SK-N-SH (cell line): ENCODE measurements around the gene CELSR1. TPM values are rescaled to one million over a fixed set of nuclear protein-coding genes. Genes with fewer than 3 reads are reported as not detected.

Source experiments
- CTCF ChIA-PET: fragments of 300-600, 350-600 bp; formaldehyde crosslinking; extraction: SDS; loops from one replicate; lab custom pipeline; 2021; lab: Yijun Ruan, JAX
- POLR2A ChIA-PET: fragments of 350-600 bp; sonication (Branson Sonifier 250); formaldehyde crosslinking; extraction: SDS; loops from one replicate; lab custom pipeline; 2020; ENCODE audit warnings: antibody characterized with exemption, inconsistent platforms; lab: Yijun Ruan, JAX
- DNase-seq: peaks from one replicate; pipeline ENCODE4 v3.0.0; 2012
- H2AFZ ChIP-seq: fragments of 200-600 bp; sonication (generic); 2 replicates; pipeline ENCODE4 v1.8.1; 2016; ENCODE audit warnings: antibody characterized with exemption, mild to moderate bottlenecking, low read depth
- H3F3A ChIP-seq: fragments of 200-600 bp; sonication (generic); replicated peaks from 2 replicates; pipeline ENCODE3; 2016; ENCODE audit warnings: antibody characterized with exemption, mild to moderate bottlenecking; ENCODE audit not compliant: insufficient read depth
- H3K27ac ChIP-seq, 2 experiments: fragments of 200-500 bp in 1 of 2; fragments of 200-600 bp in 1 of 2; sonication (Bioruptor generic) in 1 of 2; sonication (generic), shearing (Covaris generic) in 1 of 2; 2 replicates each; pipeline versions ENCODE4 v1.5.1 to v1.6.1; 2014 to 2016; ENCODE audit warnings: low read depth in 2 of 2, inconsistent platforms in 1 of 2, low read length in 1 of 2, mild to moderate bottlenecking in 1 of 2, mixed read lengths in 1 of 2
- H3K27me3 ChIP-seq: fragments of 200-600 bp; sonication (generic), shearing (Covaris generic); 2 replicates; pipeline ENCODE4 v1.6.1; 2016; ENCODE audit warnings: mixed run types; ENCODE audit not compliant: insufficient read depth
- H3K36me3 ChIP-seq, 2 experiments: fragments of 200-500 bp in 1 of 2; fragments of 200-600 bp in 1 of 2; sonication (Bioruptor generic) in 1 of 2; sonication (generic) in 1 of 2; replicated peaks in 1 of 2; 2 replicates each; pipeline versions ENCODE3 to v1.5.1; 2014 to 2016; ENCODE audit warnings: low read length in 1 of 2, mild to moderate bottlenecking in 1 of 2; ENCODE audit not compliant: insufficient read depth in 2 of 2, control insufficient read depth in 1 of 2
- H3K4me1 ChIP-seq, 2 experiments: fragments of 200-500 bp in 1 of 2; fragments of 200-600 bp in 1 of 2; sonication (Bioruptor generic) in 1 of 2; sonication (generic), shearing (Covaris generic) in 1 of 2; 2 replicates each; pipeline versions ENCODE4 v1.5.1 to v1.6.1; 2014 to 2016; ENCODE audit warnings: low read depth in 1 of 2, low read length in 1 of 2, mixed run types in 1 of 2; ENCODE audit not compliant: insufficient read depth in 2 of 2, control insufficient read depth in 1 of 2
- H3K4me2 ChIP-seq: fragments of 200-600 bp; sonication (generic), shearing (Covaris generic); 2 replicates; pipeline ENCODE4 v1.6.1; 2017; ENCODE audit warnings: mixed run types
- H3K4me3 ChIP-seq, 2 experiments: fragments of 200-500 bp in 1 of 2; fragments of 200-600 bp in 1 of 2; sonication (Bioruptor generic) in 1 of 2; sonication (generic), shearing (Covaris generic) in 1 of 2; 2 replicates each; pipeline versions ENCODE4 v1.5.1 to v1.8.1; 2014 to 2016; ENCODE audit warnings: low read depth in 2 of 2, inconsistent platforms in 1 of 2, low read length in 1 of 2, mild to moderate bottlenecking in 1 of 2, mixed read lengths in 1 of 2, moderate library complexity in 1 of 2
- H3K79me2 ChIP-seq: fragments of 200-600 bp; sonication (generic); 2 replicates; pipeline ENCODE4 v1.8.1; 2017; ENCODE audit warnings: mild to moderate bottlenecking; ENCODE audit not compliant: insufficient read depth
- H3K9ac ChIP-seq: fragments of 200-600 bp; sonication (generic); 2 replicates; pipeline ENCODE4 v1.6.1; 2017; ENCODE audit warnings: mixed run types
- H3K9me2 ChIP-seq: fragments of 200-600 bp; sonication (generic); 2 replicates; pipeline ENCODE4 v1.6.1; 2017; ENCODE audit warnings: mixed run types
- H3K9me3 ChIP-seq: fragments of 200-600 bp; sonication (generic); 2 replicates; pipeline ENCODE4 v1.6.1; 2017; ENCODE audit warnings: mixed run types, mild to moderate bottlenecking, moderate library complexity
- H4K20me1 ChIP-seq: fragments of 200-600 bp; sonication (generic); 2 replicates; pipeline ENCODE4 v1.6.1; 2017; ENCODE audit warnings: mild to moderate bottlenecking, mixed run types; ENCODE audit not compliant: insufficient read depth
- CHD2 ChIP-seq: fragments of 150-350 bp; IDR thresholded peaks from 2 replicates; pipeline ENCODE4 v1.6.1; 2018; ENCODE audit warnings: low read length; ENCODE audit not compliant: partially characterized antibody
- EZH2phosphoT487 ChIP-seq: fragments of 200-600 bp; sonication (generic); IDR thresholded peaks from 2 replicates; pipeline ENCODE4 v1.6.1; 2017; ENCODE audit warnings: low read depth, mixed run types, mild to moderate bottlenecking, antibody characterized with exemption, moderate library complexity, borderline replicate concordance
- FOXM1 ChIP-seq: IDR thresholded peaks from 2 replicates; pipeline ENCODE4 v1.4.0; 2012; ENCODE audit warnings: low read depth, mild to moderate bottlenecking
- GATA2 ChIP-seq: sonication (generic); formaldehyde crosslinking; IDR thresholded peaks from 2 replicates; pipeline ENCODE4 v1.5.0; 2020; ENCODE audit warnings: mild to moderate bottlenecking, missing genetic modification reagents
- IRF3 ChIP-seq: fragments of 150-350 bp; IDR thresholded peaks from 2 replicates; pipeline ENCODE4 v1.6.1; 2016; ENCODE audit warnings: mild to moderate bottlenecking, low read depth, low read length
- MEF2A ChIP-seq: IDR thresholded peaks from 2 replicates; pipeline ENCODE4 v1.4.0; 2012; ENCODE audit warnings: low read depth, borderline replicate concordance
- MXI1 ChIP-seq: IDR thresholded peaks from 2 replicates; pipeline ENCODE4 v1.6.1; 2012; ENCODE audit warnings: mild to moderate bottlenecking, low read depth, low read length, improper control_type of control experiment
- POLR2AphosphoS5 ChIP-seq: IDR thresholded peaks from 2 replicates; pipeline ENCODE4 v1.6.1; 2012; ENCODE audit warnings: low read depth, low read length
- RAD21 ChIP-seq: IDR thresholded peaks from 2 replicates; pipeline ENCODE4 v1.6.1; 2012; ENCODE audit warnings: mild to moderate bottlenecking, low read length
- RCOR1 ChIP-seq: fragments of 150-350 bp; IDR thresholded peaks from 2 replicates; pipeline ENCODE4 v1.6.1; 2017; ENCODE audit warnings: antibody characterized with exemption, low read length
- REST ChIP-seq: IDR thresholded peaks from 2 replicates; pipeline ENCODE4 v1.6.1; 2012; ENCODE audit warnings: mild to moderate bottlenecking, low read depth, low read length, moderate library complexity
- RFX5 ChIP-seq: IDR thresholded peaks from 2 replicates; pipeline ENCODE4 v1.6.1; 2012; ENCODE audit warnings: mild to moderate bottlenecking, improper control_type of control experiment, low read length
- RXRA ChIP-seq: IDR thresholded peaks from 2 replicates; pipeline ENCODE4 v1.4.0; 2012; ENCODE audit warnings: low read depth, mild to moderate bottlenecking, borderline replicate concordance
- SMC3 ChIP-seq: IDR thresholded peaks from 2 replicates; pipeline ENCODE4 v1.6.1; 2012; ENCODE audit warnings: low read depth, low read length, improper control_type of control experiment
- TAF1 ChIP-seq: IDR thresholded peaks from 2 replicates; pipeline ENCODE4 v1.6.1; 2012; ENCODE audit warnings: low read depth, mild to moderate bottlenecking, low read length, moderate library complexity, borderline replicate concordance
- TCF12 ChIP-seq: IDR thresholded peaks from 2 replicates; pipeline ENCODE4 v1.4.0; 2012
- USF1 ChIP-seq: IDR thresholded peaks from 2 replicates; pipeline ENCODE4 v1.4.0; 2012; ENCODE audit warnings: low read depth, borderline replicate concordance
- YY1 ChIP-seq: IDR thresholded peaks from 2 replicates; pipeline ENCODE4 v1.4.0; 2012; ENCODE audit warnings: low read depth, mild to moderate bottlenecking
- WGBS: methylation state at CpG from one replicate; pipeline ENCODE4 v1.1.6; 2017; ENCODE audit warnings: low lambda C conversion rate; 5-methylcytosine and 5-hydroxymethylcytosine counted together
- polyA plus RNA-seq, 3 experiments: library from polyadenylated mRNA; depleted of rRNA; stranded (reverse); fragments of >200 nt; gene quantifications; 2 replicates each; pipeline ENCODE4 v1.2.3, GENCODE V29; 2012
- TF ChIP-seq, protein P1 (sequence below): fragments of 150-350 bp; IDR thresholded peaks from 2 replicates; pipeline ENCODE4 v1.6.1; 2017; ENCODE audit warnings: antibody characterized with exemption, low read length, low read depth, borderline replicate concordance

The CELSR1 gene
- polyA plus RNA-seq, 1 of the 3 experiments (the other 2 are of a cell fraction), result 5.0 TPM

- no peaks in the 10 kb centered on the region for H3K9me2 ChIP-seq
- DNase-seq, result no peak
- H3K4me1 ChIP-seq, result no peaks in the 10 kb centered on the region
- WGBS, result 97% methylated on average over 10 of the region's 15 CpGs
- H3K36me3 ChIP-seq, result peaks cover 30 to 82% of the 10 kb centered on the region in 2 experiments
- no peak overlapping the region for H3K4me2 ChIP-seq
- CTCF ChIA-PET, result no interaction called here
- TF ChIP-seq YY1 (no peak), CHD2 (no peak), MEF2A (no peak), POLR2AphosphoS5 (no peak), IRF3 (no peak), FOXM1 (no peak)
- TF ChIP-seq, all 33 proteins: peak for 0
- Histone ChIP-seq H3K9me3 (no peaks in the 10 kb centered on the region), H3K27ac (no peak overlapping the region), H2AFZ (no peak overlapping the region), H3K4me3 (no peak overlapping the region), H3K79me2 (peaks cover 16% of the 10 kb centered on the region; the same call in 1 of the 2 replicates), H3F3A (no peaks in the 10 kb centered on the region), H3K9ac (no peak overlapping the region), H4K20me1 (peaks cover 2% of the 10 kb centered on the region; the same call in 1 of the 2 replicates), H3K27me3 (no peaks in the 10 kb centered on the region)
- POLR2A ChIA-PET, result interaction anchor here (0.6 kb wide), 1 partner anchor 29 kb away, joined by 3 read pairs; no protein-coding TSS in a partner anchor
Measured at GRCh38 chr22:46348099-46348695, 189.2 kb downstream of the CELSR1 start.

GRCh38 chr22:46347646-46348045 is 189.8 kb downstream of the CELSR1 start:
- no peak overlapping the region for H2AFZ ChIP-seq
- TF ChIP-seq RXRA (no peak), TAF1 (no peak), EZH2phosphoT487 (no peak), REST (no peak), MXI1 (no peak), CHD2 (no peak), TCF12 (no peak), RAD21 (no peak), SMC3 (no peak), RFX5 (no peak), YY1 (no peak), RCOR1 (no peak), USF1 (no peak), IRF3 (no peak), GATA2 (CRISPR knock-in tag) (no peak)
- TF ChIP-seq, protein P1, sequence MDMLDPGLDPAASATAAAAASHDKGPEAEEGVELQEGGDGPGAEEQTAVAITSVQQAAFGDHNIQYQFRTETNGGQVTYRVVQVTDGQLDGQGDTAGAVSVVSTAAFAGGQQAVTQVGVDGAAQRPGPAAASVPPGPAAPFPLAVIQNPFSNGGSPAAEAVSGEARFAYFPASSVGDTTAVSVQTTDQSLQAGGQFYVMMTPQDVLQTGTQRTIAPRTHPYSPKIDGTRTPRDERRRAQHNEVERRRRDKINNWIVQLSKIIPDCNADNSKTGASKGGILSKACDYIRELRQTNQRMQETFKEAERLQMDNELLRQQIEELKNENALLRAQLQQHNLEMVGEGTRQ, result no peak
- DNase-seq, result no peak
- H3K4me1 ChIP-seq, result no peaks in the 10 kb centered on the region
- no peaks in the 10 kb centered on the region for H3K27me3 ChIP-seq
- H3K27ac ChIP-seq, result no peak overlapping the region
- no peaks in the 10 kb centered on the region for H3F3A ChIP-seq
- H3K4me2 ChIP-seq, result no peak overlapping the region
- no peaks in the 10 kb centered on the region for H3K9me3 ChIP-seq
- ChIA-PET CTCF (no interaction called here), POLR2A (interaction anchor here (0.6 kb wide), 1 partner anchor 29 kb away, joined by 3 read pairs; no protein-coding TSS in a partner anchor)
- WGBS, result 99% methylated on average over 9 of the region's 12 CpGs
- H3K4me3 ChIP-seq, result no peak overlapping the region
- no peak overlapping the region for H3K9ac ChIP-seq
- H3K79me2 ChIP-seq, result peaks cover 16% of the 10 kb centered on the region; the same call in 1 of the 2 replicates
- H3K36me3 ChIP-seq, result peaks cover 35 to 84% of the 10 kb centered on the region in 2 experiments
- no peaks in the 10 kb centered on the region for H3K9me2 ChIP-seq
- H4K20me1 ChIP-seq, result peaks cover under 1% of the 10 kb centered on the region; the same call in 1 of the 2 replicates
